HG03520 (cell line): ENCODE measurements around the gene CDH7.

Experiments used
- ATAC-seq: cut with Tn5 transposase; IDR thresholded peaks from one replicate; pipeline ENCODE4 v1.9.1; 2021; ENCODE audit warnings: mild to moderate bottlenecking, moderate library complexity; ENCODE audit not compliant: unreplicated experiment

The CDH7 gene, protein sequence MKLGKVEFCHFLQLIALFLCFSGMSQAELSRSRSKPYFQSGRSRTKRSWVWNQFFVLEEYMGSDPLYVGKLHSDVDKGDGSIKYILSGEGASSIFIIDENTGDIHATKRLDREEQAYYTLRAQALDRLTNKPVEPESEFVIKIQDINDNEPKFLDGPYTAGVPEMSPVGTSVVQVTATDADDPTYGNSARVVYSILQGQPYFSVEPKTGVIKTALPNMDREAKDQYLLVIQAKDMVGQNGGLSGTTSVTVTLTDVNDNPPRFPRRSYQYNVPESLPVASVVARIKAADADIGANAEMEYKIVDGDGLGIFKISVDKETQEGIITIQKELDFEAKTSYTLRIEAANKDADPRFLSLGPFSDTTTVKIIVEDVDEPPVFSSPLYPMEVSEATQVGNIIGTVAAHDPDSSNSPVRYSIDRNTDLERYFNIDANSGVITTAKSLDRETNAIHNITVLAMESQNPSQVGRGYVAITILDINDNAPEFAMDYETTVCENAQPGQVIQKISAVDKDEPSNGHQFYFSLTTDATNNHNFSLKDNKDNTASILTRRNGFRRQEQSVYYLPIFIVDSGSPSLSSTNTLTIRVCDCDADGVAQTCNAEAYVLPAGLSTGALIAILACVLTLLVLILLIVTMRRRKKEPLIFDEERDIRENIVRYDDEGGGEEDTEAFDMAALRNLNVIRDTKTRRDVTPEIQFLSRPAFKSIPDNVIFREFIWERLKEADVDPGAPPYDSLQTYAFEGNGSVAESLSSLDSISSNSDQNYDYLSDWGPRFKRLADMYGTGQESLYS

GRCh38 chr18:65750389-65751154, at the start of gene CDH7:
CDH7 (plus strand) TSS chr18:65751012; CDS start chr18:65762843, 11,831 bp downstream.
- no peak for ATAC-seq

DNA sequence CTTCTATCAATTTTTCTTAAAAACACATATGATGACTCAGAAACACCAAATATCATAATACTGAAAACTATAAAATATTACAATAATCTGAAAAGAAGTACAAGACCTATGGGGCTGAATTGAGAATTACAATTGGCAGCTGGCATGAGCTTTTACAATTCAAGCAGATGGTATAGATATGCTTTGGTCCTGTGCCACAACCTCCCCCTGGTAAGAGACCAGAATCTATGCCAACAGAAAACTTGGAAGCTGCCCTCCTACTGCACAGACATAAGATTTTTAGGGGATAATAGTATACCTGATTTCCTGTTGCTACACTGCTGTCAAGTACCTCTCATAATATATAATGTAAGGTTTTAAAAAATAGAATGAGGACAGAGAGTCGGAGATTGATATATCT, 46.8 kb upstream of the CDH7 start:
- no peak for ATAC-seq

GRCh38 chr18:65706646-65707045, 44.2 kb upstream of the CDH7 start:
- ATAC-seq = no peak

DNA sequence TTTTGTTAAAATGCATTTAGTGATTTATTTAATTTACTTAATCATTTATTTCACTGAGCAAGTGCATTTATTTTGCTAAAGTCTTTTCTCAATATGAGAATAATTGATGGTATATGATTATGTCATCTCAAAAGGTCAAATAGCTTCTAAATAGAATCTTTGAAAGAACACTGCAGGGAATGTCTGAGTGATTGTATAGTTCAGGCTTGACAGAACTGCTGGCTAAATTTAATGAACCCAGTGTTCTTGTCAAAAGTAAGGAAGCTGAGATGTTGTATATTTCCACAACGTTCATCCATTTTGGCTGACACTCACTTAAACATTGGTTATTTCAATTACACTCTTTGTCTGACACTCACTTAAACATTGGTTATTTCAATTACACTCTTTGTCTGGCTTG, 39.3 kb upstream of the CDH7 start:
- no peak for ATAC-seq

DNA sequence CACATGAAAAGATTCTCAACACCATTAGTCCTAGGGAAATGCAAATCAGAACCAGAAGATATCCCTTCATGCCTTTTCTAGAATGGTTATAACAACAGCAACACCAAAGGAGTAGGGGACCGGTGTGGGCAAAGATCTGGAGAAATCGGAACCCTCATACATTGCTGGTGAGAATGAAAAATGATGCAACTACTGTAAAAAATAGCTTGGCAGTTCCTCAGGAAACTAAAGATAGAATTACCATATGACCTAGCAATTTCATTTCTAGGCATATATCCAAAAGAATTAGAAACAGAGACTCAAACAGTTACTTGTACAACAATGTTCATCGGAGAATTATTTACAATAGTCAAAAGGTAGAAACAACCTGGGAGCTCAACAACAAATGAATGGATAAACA, 29.2 kb upstream of the CDH7 start:
- no peak for ATAC-seq

DNA sequence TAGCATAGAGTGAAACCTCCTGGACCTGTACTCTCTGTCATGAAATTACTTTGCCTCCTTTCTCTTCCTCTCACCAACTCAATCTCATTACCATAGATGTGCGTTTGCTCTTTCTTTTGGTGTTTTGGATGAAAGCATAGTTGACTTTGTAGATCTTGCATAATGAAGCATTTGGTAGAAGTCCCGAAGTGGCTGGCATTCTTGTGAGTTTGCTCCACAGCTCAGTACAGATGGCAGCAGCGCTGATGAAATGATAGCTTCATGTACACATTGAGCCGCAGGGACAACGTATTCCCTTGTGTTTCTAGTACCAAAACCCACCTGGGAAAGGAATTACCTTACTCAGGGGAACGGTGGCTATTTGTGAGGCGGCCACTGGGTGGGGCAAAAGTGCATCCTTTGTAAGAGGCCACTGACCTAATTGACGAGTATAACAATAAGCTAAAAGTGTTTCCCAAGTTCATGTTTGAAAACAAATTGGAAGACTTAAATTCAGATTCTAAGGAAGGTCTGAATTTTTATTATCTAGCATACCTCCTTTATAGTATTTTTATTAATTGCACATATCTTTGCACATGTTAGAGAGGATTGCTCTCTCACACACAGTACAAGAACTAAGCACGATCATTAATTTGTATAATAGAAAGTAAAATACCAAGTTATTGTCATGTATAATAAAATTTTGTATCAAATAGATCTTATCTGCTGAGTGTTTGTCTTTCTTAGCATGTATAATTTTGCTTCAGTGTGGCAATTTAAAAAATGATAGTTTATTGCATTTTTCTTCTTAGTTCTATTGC, 25.4 kb upstream of the CDH7 start:
- ATAC-seq = no peak

DNA sequence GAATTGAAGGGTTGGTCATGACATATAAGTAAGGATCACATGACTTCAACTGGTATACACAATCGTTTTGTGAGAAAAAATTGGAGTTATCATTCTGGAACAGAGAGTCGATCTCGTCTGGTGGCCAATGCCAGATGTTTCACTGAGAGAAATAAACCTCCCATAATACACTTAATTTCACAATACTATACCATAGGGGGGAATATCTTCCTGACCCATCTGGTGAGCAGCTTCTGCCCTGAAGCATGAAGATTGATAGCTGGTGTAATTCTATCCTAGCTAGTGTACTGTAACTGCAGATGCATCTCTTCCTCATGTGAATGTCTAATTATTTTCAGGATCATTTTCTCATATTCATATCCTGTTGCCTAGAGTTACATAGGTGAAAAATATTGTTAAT, 15.7 kb upstream of the CDH7 start:
- ATAC-seq = no peak

GRCh38 chr18:65737471-65737955, 13.3 kb upstream of the CDH7 start:
- ATAC-seq = no peak

DNA sequence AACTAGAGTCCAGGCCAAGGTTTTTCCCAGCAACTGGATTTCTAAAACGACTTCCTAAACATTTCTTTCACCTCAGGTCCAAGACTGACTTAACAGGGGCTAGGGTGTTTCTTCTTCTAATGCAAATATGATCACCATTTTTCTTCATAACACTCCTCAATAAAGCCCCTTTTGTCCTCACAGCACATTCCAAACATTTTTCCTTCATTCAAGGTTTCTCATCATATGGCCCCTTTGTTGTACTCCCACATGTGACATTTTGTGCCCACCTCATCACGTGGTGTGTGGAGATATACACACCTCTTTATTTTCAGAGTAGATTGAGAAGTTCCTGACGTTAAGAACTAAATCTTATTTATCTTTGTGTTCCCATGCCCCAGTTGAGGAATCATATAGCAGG, 3.9 kb upstream of the CDH7 start:
- no peak for ATAC-seq

- ATAC-seq = no peak
Measured at GRCh38 chr18:65748321-65748720, 2.5 kb upstream of the CDH7 start.

DNA sequence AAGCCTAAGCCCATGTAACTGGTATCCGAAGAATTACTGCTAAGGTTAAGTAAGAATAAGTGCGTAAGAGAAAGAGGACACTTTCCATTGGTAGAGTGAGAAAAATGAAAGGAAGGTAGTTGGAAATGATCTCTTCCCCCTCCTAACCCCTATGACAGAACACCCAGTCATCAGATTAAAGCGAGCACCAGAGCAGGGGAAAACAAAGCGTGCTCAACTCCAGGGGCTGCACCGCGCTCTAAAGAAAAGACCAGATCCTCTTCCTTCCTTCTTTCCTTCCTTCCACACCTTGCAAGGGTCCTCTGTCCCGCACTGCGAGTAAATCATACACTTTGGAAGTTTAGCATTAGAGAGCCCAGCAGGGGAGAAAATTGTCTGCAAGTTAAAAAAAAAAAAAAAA, 971 bp upstream of the CDH7 start:
- ATAC-seq = no peak

DNA sequence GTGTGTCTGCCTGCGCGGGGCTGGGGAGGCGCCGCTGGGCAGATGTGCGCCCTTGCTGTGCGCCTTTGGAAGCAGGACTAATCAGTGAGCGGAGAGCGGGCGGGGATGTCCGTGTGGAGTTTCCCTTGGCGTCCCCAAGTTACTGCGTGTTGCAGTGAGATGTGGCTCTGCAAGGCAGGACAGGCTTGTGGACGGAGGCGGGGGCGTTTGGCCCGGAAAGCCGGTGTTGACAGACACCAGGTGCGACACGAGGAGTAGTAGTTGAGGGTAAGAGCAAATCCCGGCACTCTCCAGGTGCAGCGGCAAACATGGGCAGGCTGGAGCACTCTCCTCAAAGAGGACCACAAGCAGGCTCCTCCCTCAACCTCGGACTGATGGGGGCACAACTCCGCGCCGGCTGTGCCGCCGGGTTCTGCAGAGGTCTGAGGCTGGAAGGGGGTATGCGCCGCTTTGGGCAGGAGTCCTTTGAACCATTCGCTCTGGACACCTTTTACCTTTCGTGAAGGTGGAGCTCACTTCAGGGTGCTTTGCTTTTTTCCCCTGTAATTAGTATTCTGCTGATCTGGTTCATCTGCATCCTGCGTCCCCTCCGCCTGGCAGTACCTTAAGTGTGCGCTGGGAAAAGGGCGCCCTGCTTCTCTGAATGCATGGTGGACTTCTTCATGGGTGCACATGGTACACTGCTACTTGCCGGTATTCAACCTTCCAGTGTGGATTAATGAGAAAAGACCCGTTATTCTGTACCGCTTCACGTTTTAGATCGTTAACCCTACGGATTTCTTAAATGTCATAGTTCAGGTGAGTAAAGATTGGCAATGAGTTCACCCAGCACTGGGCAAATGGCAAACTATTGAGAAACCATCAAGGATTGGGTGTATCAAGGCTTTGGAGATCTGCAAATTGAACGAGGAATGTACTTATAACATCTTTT, 608 bp downstream of the CDH7 start:
- ATAC-seq = no peak

DNA sequence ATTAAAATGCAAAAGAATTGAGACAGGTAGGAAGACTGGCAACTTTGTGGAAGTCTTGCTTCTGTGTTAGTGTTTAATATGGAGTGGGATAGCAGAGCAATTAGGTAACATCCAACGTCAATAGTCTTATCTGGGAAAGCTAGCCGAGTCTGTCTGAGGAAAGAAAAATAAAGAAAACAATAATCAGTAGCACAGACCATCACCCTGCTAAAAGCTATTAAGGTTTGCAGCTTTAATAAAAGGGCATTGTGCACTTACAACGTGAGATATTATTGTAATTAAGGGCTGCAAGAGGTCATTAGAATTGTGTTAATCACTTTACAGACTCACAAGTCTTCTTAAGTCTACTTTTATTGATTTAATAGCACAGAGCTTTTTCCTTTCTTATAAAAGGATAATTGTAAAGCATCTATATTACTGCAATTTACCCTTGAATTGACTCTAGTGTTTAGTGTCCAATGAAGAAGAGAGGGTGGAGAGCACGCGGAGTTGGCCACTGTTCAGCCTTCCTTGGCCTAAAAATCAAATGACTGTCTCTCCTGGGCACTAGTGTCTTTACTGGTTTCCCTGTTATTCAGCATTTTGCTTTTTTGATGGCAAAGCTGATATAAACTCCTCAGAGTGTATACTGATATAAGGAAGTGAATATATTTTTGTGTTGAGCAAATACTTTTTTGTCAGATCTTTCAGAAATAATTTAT, 2.0 kb downstream of the CDH7 start:
- ATAC-seq = no peak

DNA sequence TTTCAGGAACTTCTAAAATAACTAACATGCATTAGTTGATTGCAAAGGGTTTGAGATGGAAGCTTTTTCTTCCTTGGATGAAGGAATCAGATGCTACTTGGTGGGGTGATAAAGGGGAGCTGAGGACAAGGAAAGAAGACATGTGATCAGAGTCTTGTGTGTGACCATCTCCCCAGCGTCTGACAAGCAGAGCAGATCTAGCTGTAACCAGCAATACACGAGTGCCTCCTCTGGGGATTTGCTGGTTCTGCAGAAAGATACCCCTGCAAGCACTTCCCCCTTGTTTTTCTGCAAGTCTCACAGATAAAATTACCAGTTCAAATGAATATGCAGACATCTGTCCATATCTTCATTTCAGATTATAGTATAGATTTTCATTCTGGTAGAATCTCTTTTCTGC, 2.7 kb downstream of the CDH7 start:
- peak; percentile 72 for ATAC-seq

- no peak for ATAC-seq
Measured at GRCh38 chr18:65754121-65754520, 3.3 kb downstream of the CDH7 start.

GRCh38 chr18:65755616-65756015, 4.8 kb downstream of the CDH7 start:
- no peak for ATAC-seq

- ATAC-seq = no peak
Measured at GRCh38 chr18:65760457-65760856, 9.6 kb downstream of the CDH7 start.

DNA sequence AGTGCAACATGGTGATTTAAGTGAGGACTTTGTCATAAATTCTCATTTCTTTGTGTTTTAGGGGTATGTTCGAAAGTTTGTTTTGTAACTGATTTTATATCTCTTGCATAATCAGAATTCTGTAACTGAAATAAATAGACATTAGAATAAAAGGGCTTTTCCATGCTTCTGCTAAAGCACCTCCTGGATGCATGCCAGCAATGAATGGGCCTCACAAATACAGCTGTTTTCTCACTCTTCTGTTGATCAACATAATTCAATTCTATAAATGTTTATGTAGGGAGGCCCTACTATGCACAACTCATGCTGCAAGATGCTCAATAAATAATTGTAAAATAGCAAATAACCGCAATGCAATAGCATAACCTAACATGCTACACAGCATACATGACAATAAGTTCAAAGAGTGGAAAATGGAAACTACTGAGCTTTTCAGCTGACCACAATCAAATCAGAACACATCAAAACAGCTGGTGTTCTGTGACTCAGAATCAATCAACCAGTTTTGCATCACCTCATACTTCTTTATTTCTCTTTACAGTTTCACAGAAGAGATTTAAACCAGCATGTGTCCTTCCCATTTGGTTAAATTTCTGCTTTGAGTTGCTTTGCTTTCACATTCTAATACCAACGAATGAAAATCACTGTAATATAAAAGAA, 11.0 kb downstream of the CDH7 start:
- no peak for ATAC-seq
